Effector CD8-positive, alpha-beta T cell (primary cell): ENCODE measurements around the gene PDE11A.

Experiments used
- DNase-seq: peaks from one replicate; lab custom pipeline; 2025; lab: John Stamatoyannopoulos, UW

The PDE11A gene

GRCh38 chr2:177726931-177727348 lies 345.6 kb downstream of the PDE11A start:
- DNase-seq: no peak

GRCh38 chr2:177724398-177725287 lies 347.9 kb downstream of the PDE11A start:
- peak; percentile 10 for DNase-seq

- no peak for DNase-seq
Observed at GRCh38 chr2:177723235-177723634, 349.3 kb downstream of the PDE11A start.

- DNase-seq: no peak
Observed at GRCh38 chr2:177721818-177722567, 350.6 kb downstream of the PDE11A start.

- DNase-seq: no peak
Observed at GRCh38 chr2:177721087-177721486, 351.5 kb downstream of the PDE11A start.

GRCh38 chr2:177717831-177718618 lies 354.6 kb downstream of the PDE11A start:
- no peak for DNase-seq

- DNase-seq: no peak
Observed at GRCh38 chr2:177716484-177716883, 356.1 kb downstream of the PDE11A start.

DNA sequence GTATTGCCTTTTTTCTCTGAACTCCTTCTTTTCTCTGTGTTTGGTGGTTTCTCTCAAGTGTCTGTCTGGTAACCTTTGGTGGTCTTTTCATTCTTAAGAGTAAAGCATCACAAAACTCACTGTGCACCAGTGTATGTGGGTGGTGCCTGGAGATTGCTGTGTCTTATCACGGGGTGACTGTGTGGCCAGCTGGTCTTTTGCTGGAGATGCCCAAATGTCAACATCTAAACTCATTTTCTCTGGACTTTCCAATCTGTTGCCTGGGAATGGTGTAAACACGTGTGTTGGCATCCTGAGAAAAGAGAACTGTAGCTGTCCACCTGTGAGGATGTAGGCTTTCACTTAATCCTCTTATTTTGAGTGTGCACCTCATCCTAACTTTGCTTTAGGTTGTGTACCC lies 356.8 kb downstream of the PDE11A start:
- DNase-seq: no peak

- DNase-seq: no peak
Observed at GRCh38 chr2:177714704-177715103, 357.9 kb downstream of the PDE11A start.

DNA sequence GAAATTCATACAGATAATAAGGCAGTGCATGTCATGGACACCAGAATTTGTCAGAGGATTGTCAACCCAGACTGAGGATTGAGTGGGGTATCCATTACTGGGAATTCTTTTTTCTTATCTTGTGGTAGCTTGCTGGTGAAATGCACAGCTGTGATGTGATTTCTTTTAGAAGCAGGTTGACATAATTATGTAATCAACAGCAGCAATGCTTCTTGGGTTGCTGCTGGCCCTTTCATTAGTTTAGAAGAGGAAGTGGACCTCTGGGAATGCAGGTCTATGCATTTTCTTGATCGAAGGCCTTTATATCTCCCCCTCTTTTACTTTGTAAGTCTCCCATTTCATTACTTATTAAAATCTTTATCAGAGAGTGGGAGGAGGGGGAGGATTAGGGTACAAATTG lies 360.1 kb downstream of the PDE11A start:
- no peak for DNase-seq

GRCh38 chr2:177711483-177712265 lies 360.9 kb downstream of the PDE11A start:
- no peak for DNase-seq

GRCh38 chr2:177710889-177711288 lies 361.7 kb downstream of the PDE11A start:
- no peak for DNase-seq

DNA sequence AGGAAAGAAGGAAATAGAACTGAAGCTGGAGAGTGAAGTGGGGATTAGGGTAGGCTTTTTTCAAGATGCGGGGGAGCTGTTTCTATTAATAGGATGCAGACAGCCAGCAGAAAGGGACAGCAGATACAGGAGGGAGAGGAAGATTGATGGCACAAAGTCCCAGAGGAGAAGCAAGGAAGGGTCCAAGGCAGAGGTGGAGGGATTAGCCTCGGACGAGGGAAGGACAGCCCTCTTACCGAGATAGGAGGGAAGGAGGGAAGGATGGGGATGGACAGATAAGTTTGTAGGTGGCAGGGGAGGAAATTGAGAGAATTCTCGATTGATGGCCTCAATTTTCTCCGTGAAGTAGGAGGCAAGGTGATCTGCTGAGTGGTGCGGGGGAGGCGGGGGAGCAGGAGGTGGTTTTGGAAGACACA lies 362.6 kb downstream of the PDE11A start:
- DNase-seq: no peak

DNA sequence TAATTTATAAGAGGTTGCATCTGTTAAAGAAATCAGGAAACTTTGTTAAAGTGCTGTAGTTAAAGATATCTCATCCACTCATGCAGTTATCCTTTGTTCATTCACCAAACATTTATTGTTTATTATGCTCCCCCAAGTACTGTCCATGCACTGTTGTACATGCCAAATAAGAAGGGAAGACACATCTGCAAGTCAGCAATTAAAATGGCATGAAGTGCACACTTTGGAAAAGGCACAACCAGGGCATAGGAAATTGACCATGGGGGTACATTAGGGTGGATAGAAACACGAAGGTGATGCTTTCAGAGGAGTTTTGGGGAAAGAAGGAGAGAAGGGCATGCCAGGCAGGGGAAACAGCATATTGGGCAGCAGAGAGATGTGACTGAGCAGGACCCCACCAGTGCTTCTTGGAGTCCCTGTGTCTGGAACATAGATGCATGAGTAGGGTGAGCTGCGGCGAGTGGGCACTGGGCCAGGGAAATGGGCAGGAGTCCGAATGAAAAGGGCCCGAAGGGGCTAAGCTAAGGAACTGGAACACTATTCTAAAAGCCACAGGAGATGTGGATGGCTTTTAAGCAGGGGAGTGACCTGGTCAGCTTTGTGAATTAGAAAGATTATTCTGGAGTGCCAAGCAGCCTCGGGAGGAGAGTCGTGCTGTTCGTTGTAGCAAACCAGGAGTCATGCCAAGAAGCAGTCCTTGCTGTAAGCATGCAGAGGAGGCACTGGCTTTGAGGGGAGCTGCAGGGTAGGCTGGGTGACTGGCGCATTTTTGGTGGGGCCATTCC lies 363.7 kb downstream of the PDE11A start:
- DNase-seq: no peak

DNA sequence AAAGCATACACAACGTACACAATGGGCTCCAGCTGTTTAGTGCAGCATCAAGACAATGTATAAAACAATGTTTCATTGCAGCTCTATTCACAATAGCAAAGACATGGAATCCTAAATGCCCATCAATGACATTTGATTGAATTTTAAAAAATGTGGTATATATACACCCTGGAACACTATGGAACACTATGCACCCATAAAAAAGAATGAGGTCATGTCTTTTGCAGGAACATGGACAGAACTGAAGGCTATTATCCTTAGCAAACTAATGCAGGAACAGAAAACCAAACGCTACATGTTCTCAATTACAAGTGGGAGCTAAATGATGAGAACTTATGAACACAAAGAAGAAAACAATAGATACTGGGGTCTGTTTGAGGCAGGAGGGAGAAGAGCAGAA lies 364.5 kb downstream of the PDE11A start:
- DNase-seq: no peak

- DNase-seq: no peak
Observed at GRCh38 chr2:177705511-177706173, 366.9 kb downstream of the PDE11A start.

DNA sequence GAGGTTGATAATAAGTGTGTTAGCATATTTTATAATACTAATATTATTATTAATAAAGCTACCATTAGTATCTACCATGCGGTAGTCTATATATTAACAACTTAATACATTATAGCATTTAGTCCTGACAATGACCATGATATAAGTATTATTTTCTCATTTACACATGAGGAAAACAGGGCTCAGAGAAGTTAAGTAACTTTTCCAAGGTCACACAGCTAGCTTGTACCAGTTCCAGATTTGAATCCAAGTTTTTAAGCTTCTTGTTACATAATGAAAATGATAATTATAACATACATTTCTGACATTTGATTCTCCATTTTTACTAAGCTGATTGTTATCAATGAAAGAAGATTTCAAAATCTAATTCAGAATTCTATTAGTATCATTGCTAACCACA lies 369.4 kb downstream of the PDE11A start:
- no peak for DNase-seq

GRCh38 chr2:177698281-177698680 lies 374.3 kb downstream of the PDE11A start:
- DNase-seq: no peak

DNA sequence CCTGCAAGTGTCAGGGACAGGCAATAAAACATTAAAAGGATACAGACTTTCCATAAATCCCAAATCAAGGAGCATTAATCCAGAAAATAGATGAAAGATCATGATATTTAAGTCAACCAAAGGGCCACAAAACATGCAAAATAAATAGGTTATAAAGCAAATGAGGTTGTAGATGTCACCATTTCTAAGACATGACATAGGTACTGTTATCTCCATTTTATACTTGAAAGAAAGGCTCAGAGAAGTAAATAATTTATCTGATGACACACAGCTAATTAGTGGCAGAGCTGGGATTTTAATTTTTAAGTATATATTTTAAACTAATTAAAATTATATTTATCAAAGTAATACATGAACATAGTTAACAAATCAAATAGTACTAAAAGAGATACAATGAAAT lies 378.2 kb downstream of the PDE11A start:
- no peak for DNase-seq
